ENCODE data around the gene DGKB. TPM values are rescaled to one million over a fixed set of nuclear protein-coding genes. Genes with fewer than 3 reads are reported as not detected.
A peak's percentile ranks its signal among the peaks of the same experiment; 100 is the strongest.

The DGKB gene
- total RNA-seq, 1 experiment from 2014 or later = 1.9 TPM

DNA sequence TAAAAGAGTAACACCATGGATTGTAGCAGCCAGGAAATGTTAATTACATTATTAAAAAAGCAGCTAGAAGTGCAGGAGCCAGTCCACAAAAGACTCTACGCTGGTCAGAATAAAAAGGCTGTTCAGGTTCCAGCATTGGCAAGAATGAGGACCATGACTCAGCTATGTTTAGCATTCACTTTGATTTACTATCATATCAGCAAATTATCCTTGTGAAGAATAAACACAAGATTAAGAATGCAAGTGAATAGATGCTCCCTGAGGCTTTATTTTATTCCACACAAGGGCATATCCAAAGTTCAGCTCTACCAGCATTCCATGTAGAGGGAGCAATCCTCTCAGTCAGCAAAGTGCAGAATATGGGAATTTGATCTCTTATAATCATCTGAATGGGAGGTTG lies 13.6 kb downstream of the DGKB start:
- POLR2A ChIA-PET = no interaction called here
- CTCF ChIA-PET = interaction anchor here (0.6 kb wide), 1 partner anchor 230 kb away, joined by 4 read pairs; no protein-coding TSS in a partner anchor
- H3K4me3 Mint-ChIP-seq = no peak overlapping the region

DNA sequence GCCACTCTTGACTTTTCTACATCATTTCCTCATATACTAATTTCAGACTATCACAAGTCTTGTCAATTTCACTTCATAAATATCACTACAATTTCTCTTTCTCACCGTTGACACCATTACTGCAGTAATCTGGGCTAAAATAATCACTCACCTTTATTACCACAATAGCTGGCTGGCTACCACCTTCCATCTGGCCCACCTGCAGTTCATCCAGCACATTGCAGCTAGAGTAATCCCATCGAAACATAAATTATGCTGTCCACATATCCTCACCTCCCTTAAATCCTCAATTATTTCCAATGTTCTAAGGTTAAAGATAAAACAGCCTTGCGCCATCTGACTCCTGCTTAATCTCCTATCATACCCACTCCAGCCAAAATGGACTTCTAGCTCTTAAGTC lies 16.0 kb downstream of the DGKB start:
- H3K27me3 Mint-ChIP-seq (ENCODE audit: low read depth) = no peaks in the 10 kb centered on the region
- peaks cover 6% of the 10 kb centered on the region for H3K4me1 Mint-ChIP-seq
- POLR2A ChIA-PET = no interaction called here
- H3K9me3 Mint-ChIP-seq = no peaks in the 10 kb centered on the region
- ATAC-seq = peak; percentile 36
- H3K27ac Mint-ChIP-seq = no peak overlapping the region
- no peaks in the 10 kb centered on the region for H3K36me3 Mint-ChIP-seq
- no peak overlapping the region for H3K4me3 Mint-ChIP-seq
- no peak for DNase-seq (ENCODE audit: low spot score)
- TF ChIP-seq, protein P1, sequence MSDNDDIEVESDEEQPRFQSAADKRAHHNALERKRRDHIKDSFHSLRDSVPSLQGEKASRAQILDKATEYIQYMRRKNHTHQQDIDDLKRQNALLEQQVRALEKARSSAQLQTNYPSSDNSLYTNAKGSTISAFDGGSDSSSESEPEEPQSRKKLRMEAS (CRISPR knock-in tag; IDR thresholded peaks at IDR 0.05) = no peak
- TF ChIP-seq E2F1 (CRISPR knock-in tag; IDR thresholded peaks at IDR 0.05) (no peak), ZNF138 (CRISPR knock-in tag; conservative IDR thresholded peaks at IDR 0.05) (no peak), ZMAT4 (CRISPR knock-in tag; IDR thresholded peaks at IDR 0.05) (no peak), ZNF232 (CRISPR knock-in tag; IDR thresholded peaks at IDR 0.05) (no peak), TP53 (CRISPR knock-in tag; IDR thresholded peaks at IDR 0.05) (no peak), RELA (CRISPR knock-in tag; IDR thresholded peaks at IDR 0.05; ENCODE audit: borderline replicate concordance) (no peak), IRF2 (CRISPR knock-in tag; IDR thresholded peaks at IDR 0.05; ENCODE audit: borderline replicate concordance, low read depth) (no peak), NFYB (CRISPR knock-in tag; conservative IDR thresholded peaks at IDR 0.05; ENCODE audit: low read depth) (no peak), USF2 (CRISPR knock-in tag; IDR thresholded peaks at IDR 0.05) (no peak)
- TF ChIP-seq, protein P2, sequence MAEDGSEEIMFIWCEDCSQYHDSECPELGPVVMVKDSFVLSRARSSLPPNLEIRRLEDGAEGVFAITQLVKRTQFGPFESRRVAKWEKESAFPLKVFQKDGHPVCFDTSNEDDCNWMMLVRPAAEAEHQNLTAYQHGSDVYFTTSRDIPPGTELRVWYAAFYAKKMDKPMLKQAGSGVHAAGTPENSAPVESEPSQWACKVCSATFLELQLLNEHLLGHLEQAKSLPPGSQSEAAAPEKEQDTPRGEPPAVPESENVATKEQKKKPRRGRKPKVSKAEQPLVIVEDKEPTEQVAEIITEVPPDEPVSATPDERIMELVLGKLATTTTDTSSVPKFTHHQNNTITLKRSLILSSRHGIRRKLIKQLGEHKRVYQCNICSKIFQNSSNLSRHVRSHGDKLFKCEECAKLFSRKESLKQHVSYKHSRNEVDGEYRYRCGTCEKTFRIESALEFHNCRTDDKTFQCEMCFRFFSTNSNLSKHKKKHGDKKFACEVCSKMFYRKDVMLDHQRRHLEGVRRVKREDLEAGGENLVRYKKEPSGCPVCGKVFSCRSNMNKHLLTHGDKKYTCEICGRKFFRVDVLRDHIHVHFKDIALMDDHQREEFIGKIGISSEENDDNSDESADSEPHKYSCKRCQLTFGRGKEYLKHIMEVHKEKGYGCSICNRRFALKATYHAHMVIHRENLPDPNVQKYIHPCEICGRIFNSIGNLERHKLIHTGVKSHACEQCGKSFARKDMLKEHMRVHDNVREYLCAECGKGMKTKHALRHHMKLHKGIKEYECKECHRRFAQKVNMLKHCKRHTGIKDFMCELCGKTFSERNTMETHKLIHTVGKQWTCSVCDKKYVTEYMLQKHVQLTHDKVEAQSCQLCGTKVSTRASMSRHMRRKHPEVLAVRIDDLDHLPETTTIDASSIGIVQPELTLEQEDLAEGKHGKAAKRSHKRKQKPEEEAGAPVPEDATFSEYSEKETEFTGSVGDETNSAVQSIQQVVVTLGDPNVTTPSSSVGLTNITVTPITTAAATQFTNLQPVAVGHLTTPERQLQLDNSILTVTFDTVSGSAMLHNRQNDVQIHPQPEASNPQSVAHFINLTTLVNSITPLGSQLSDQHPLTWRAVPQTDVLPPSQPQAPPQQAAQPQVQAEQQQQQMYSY (CRISPR knock-in tag; IDR thresholded peaks at IDR 0.05) = no peak
- CTCF ChIA-PET = no interaction called here

More for the DNA sequence above, 13.6 kb downstream of the DGKB start:
- no peaks in the 10 kb centered on the region for H3K9me3 Mint-ChIP-seq
- no peaks in the 10 kb centered on the region for H3K36me3 Mint-ChIP-seq
- no peaks in the 10 kb centered on the region for H3K4me1 Mint-ChIP-seq
- no peaks in the 10 kb centered on the region for H3K27me3 Mint-ChIP-seq (ENCODE audit: low read depth)
- DNase-seq (ENCODE audit: low spot score) (no peak), ATAC-seq (no peak)
- no peak overlapping the region for H3K27ac Mint-ChIP-seq
- TF ChIP-seq, protein P3, sequence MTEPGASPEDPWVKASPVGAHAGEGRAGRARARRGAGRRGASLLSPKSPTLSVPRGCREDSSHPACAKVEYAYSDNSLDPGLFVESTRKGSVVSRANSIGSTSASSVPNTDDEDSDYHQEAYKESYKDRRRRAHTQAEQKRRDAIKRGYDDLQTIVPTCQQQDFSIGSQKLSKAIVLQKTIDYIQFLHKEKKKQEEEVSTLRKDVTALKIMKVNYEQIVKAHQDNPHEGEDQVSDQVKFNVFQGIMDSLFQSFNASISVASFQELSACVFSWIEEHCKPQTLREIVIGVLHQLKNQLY (CRISPR knock-in tag; IDR thresholded peaks at IDR 0.05) = no peak
- TF ChIP-seq SP1 (CRISPR knock-in tag; conservative IDR thresholded peaks at IDR 0.05) = no peak
- TF ChIP-seq MXD4 (CRISPR knock-in tag; IDR thresholded peaks at IDR 0.05; ENCODE audit: borderline replicate concordance) = no peak

DNA sequence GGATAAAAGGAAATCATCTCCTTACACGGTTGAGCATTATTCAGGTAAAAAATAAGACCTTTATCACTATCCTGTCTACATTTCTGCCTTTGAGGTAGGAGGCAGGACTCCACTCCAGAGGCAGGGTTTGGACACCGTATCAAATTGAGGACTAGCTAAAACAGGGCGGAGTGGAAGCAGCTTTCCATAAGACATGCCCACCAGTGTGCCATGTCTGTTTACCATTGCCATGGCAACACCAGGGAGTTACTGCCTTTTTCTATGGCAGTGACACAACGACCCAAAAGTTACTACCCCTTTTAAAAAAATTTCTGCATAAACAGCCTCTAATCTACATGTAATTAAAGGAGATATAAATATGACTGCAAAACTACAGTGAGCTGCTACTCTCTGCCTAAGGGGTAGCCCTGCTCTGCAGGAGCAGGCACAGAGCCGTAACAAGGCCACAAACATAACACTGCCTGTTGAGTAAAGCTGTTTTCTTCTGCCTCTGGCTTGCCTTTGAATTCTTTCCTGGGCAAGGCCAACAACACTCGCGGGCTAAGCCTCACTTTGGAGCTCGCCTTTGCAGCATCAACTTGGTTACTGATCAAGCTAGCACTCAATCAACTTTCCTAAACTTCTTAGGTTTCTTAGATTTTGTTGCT lies 26.5 kb downstream of the DGKB start:
- no peaks in the 10 kb centered on the region for H3K9me3 Mint-ChIP-seq
- no peaks in the 10 kb centered on the region for H3K27me3 Mint-ChIP-seq (ENCODE audit: low read depth)
- H3K36me3 Mint-ChIP-seq = no peaks in the 10 kb centered on the region
- ATAC-seq (peak; percentile 73), DNase-seq (ENCODE audit: low spot score) (no peak)
- POLR2A ChIA-PET = interaction anchor here (0.9 kb wide), 1 partner anchor 83 kb away, joined by 3 read pairs; no protein-coding TSS in a partner anchor
- H3K27ac Mint-ChIP-seq = peak overlapping the region; percentile 74; the same call in 1 of the 2 replicates
- peaks cover 6% of the 10 kb centered on the region; the same call in 1 of the 2 replicates for H3K4me1 Mint-ChIP-seq
- CTCF ChIA-PET = no interaction called here
- H3K4me3 Mint-ChIP-seq = no peak overlapping the region
- TF ChIP-seq, protein P4, sequence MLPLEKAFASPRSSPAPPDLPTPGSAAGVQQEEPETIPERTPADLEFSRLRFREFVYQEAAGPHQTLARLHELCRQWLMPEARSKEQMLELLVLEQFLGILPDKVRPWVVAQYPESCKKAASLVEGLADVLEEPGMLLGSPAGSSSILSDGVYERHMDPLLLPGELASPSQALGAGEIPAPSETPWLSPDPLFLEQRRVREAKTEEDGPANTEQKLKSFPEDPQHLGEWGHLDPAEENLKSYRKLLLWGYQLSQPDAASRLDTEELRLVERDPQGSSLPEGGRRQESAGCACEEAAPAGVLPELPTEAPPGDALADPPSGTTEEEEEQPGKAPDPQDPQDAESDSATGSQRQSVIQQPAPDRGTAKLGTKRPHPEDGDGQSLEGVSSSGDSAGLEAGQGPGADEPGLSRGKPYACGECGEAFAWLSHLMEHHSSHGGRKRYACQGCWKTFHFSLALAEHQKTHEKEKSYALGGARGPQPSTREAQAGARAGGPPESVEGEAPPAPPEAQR (CRISPR knock-in tag; IDR thresholded peaks at IDR 0.05) = no peak
- TF ChIP-seq EMX1 (CRISPR knock-in tag; IDR thresholded peaks at IDR 0.05) (no peak), ZMAT4 (CRISPR knock-in tag; IDR thresholded peaks at IDR 0.05) (no peak), ELF4 (CRISPR knock-in tag; IDR thresholded peaks at IDR 0.05; ENCODE audit: low read depth) (no peak), ATF6 (CRISPR knock-in tag; IDR thresholded peaks at IDR 0.05) (no peak), JUN (CRISPR knock-in tag; IDR thresholded peaks at IDR 0.05) (no peak), TCF7 (CRISPR knock-in tag; IDR thresholded peaks at IDR 0.05; ENCODE audit: low read depth) (no peak), RORB (CRISPR knock-in tag; IDR thresholded peaks at IDR 0.05) (no peak)
